GM19395 (cell line): ENCODE measurements around the gene MYRIP.
"Not testable (repeated sequence)": the region's sequence is repeated elsewhere in the genome, so short reads cannot be mapped to it uniquely, and the experiment has no call there.

Source experiments
- ATAC-seq: cut with Tn5 transposase; IDR thresholded peaks from one replicate; pipeline ENCODE4 v1.9.1; 2021; ENCODE audit warnings: mild to moderate bottlenecking, moderate library complexity; ENCODE audit not compliant: unreplicated experiment

The MYRIP gene

GRCh38 chr3:40077828-40078492 lies 268.6 kb downstream of the MYRIP start:
- not testable (repeated sequence) for ATAC-seq

GRCh38 chr3:40078590-40078989 lies 269.2 kb downstream of the MYRIP start:
- ATAC-seq, result no peak

GRCh38 chr3:40079203-40079846 lies 269.9 kb downstream of the MYRIP start:
- no peak for ATAC-seq

- ATAC-seq, result no peak
Measured at GRCh38 chr3:40079847-40080240, 270.4 kb downstream of the MYRIP start.

- no peak for ATAC-seq
Measured at GRCh38 chr3:40083066-40083465, 273.7 kb downstream of the MYRIP start.

DNA sequence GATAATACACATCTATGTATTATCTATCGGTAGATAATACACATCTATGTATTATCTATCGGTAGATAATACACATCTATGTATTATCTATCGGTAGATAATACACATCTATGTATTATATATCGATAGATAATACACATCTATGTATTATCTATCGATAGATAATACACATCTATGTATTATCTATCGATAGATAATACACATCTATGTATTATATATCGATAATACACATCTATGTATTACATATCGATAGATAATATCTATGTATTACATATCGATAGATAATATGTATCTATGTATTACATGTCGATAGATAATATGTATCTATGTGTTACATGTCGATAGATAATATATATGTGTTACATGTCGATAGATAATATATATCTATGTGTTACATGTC lies 275.0 kb downstream of the MYRIP start:
- not testable (repeated sequence) for ATAC-seq

GRCh38 chr3:40086890-40087883 lies 277.8 kb downstream of the MYRIP start:
- no peak for ATAC-seq

- no peak for ATAC-seq
Measured at GRCh38 chr3:40088527-40089170, 279.2 kb downstream of the MYRIP start.

- ATAC-seq, result no peak
Measured at GRCh38 chr3:40096661-40097111, 287.3 kb downstream of the MYRIP start.

DNA sequence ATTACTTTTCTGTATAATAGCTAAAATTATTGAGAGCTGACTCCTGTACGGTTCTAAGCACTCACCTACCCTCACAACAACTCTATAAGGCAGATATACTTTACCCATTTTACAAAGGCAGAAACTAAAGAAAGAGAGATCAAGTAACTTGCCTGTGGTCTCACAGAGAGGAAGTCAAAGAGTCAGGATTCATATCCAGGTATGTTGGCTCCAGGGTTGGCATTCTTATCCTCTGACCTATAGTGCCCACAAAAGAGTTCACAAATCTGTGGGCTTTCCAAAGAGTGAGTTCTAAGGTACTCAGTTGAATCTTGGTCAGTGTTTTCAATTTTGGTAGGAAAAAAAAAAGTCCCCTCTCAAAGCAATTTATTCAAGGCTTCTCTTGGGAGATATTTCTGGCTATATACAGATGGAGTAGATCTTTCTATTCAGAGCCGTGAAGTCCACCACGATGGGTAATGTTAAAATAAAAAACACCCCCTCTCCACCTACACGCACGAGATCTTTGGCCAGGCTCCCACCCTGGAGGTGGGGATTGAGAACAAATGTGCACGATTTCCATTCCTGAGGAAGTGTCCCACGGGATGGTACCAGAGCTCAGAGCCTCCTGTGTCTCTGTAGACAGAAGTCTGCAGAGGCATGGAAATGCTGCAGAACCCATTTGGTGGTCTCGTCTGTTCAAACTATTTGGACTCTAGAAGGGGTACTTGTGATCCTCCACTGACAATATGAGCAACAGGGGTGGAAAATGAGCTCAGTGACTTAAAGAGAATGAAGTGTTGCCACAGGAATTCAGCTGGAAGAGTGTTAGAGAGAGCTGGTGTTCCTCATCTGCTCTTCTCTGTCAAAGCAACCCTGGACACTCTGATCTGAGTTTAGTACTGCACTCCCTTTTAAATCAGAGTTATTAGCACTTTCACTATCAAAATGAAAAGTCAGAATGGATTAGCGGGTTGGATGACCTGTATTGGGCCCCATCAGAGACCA lies 288.0 kb downstream of the MYRIP start:
- ATAC-seq, result no peak

GRCh38 chr3:40098261-40098759 lies 288.9 kb downstream of the MYRIP start:
- no peak for ATAC-seq

DNA sequence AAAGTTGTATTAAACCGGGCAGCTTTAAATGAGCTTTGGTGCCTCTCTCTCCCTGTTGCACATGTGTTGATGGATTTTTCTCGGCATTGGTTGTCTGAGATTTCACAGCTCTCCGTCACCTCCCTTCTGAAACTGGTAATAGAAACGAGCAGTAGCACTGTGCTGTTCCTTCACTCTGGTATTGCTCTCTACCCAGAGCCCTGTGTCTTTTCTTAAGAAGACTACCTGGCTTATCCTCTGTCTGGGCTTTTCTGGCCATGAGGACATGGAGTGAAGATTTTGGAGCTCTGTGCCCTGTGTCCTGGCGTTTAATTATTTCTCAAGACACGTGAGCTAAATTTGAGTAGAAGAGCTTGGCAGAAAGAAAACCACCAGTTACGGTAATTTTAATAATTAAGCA lies 290.5 kb downstream of the MYRIP start:
- no peak for ATAC-seq

DNA sequence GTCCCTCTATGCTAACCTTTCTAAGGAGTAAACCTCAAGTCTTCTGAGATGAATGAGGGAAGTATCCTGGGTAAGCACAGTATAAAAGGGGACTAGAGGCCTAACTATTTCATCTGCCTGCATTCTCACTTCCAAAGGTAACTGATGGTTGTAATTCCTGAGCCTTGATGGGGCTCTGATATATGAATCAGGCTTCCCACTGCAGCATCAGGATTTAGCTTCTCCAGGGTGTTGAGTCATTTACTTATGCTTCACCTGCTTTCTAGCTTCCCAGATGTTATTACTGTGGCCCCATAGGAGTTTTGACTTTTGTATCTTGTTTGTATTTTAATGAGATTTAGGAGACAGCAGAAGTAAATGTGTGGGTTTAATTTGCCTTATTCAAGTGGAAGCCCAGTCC lies 292.8 kb downstream of the MYRIP start:
- ATAC-seq, result no peak

DNA sequence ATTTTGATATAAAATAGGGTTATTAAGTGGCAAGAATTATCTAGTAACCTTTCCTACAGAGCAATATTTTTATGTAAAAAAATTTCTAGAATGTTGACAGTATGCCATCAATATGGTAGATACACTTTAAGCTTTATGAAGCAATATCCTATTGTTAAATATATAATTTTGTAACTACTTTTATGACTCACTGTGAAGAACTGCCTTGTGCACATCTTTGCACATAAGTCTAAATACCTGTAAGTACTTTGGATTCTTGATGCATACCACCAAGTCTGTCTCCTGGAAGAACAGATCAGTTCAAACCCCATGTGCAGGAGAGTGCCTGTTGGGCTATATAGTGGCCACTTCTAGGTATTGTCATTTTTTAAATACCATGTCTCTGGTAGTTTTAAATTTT lies 294.4 kb downstream of the MYRIP start:
- ATAC-seq, result no peak

GRCh38 chr3:40104441-40104840 lies 295.0 kb downstream of the MYRIP start:
- ATAC-seq, result no peak

DNA sequence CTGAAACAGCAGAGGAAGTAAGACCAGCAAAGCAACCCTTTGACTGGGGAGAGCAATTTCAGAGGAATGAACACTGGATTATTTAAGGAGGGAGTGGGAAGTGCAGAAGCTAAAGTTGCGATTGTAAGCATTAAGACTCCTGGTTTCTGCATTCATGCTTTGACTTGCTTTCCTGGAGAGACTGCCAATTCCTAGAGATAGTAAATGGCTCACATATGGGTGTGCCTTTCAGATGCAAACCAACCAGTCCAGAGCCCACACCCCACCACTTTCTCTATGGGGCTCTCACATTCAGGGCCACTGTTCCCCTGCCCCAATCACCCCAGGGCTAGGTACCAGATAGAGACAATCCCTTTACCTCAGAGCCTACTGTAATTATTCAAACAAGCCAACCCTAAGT lies 299.2 kb downstream of the MYRIP start:
- ATAC-seq, result no peak

DNA sequence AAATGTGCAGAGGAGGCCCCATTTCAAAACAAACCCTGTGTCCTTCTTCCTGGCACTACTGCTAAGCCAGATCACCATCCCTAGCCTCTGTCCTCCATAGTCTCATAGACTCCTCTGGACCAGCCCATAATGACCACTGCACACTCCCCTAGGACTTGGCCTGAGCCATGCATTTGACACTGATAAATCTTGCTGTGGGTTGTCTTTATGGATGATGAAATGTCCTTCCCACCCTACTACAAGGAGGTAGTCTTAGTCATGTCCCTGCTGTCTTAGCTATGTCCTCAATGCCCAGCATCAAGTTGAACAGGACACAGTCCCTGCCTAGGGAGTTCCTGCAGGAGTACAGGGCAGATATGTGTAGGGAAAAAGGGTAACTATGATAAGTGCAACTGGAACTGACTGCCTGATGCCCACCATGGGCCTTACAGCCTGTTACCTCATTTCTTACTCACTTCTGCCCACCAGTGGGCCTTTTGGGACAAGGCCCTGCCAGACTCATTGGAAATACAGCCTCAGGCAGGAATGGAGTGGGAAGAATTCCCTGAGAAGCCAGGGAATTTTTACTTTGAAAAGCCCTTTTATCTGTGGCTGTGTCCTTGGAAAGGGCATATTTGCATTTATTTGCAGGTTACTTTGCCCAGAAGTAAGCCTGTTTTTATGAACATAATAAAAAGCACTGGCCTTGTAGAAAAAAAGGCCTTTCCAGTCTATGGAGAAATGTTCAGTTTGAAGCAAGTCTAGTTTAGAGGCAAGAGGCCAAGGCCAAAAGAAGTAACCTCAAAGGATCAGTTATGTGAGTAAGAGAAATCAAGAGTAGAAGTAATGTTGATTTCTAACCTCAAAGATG lies 300.5 kb downstream of the MYRIP start:
- no peak for ATAC-seq

GRCh38 chr3:40116478-40117177 lies 307.2 kb downstream of the MYRIP start:
- no peak for ATAC-seq
